ENCODE results near the gene TBX1. TPM values are rescaled to one million over a fixed set of nuclear protein-coding genes. Genes with fewer than 3 reads are reported as not detected.

TBX1 gene
- polyA plus RNA-seq, 4 donors = 0.19 to 0.79 (median 0.30) TPM

GRCh38 chr22:19751497-19752245 is 8.9 kb upstream of the TBX1 start:
- DNase-seq (ENCODE audit: low read depth in 4 of 4, low spot score in 3 of 4) = no peak

GRCh38 chr22:19753090-19753842 is 7.3 kb upstream of the TBX1 start:
- no peak for DNase-seq (ENCODE audit: low read depth in 4 of 4, low spot score in 3 of 4)

- DNase-seq (ENCODE audit: low read depth in 4 of 4, low spot score in 3 of 4) = no peak
Measured at GRCh38 chr22:19753996-19754700, 6.4 kb upstream of the TBX1 start.

GRCh38 chr22:19754701-19755144 is 5.9 kb upstream of the TBX1 start:
- DNase-seq (ENCODE audit: low read depth in 4 of 4, low spot score in 3 of 4) = no peak

- DNase-seq (ENCODE audit: low read depth in 4 of 4, low spot score in 3 of 4) = no peak
Measured at GRCh38 chr22:19755145-19755710, 5.3 kb upstream of the TBX1 start.

- no peak for DNase-seq (ENCODE audit: low read depth in 4 of 4, low spot score in 3 of 4)
Measured at GRCh38 chr22:19755722-19756287, 4.8 kb upstream of the TBX1 start.

- no peak for DNase-seq (ENCODE audit: low read depth in 4 of 4, low spot score in 3 of 4)
Measured at GRCh38 chr22:19756288-19757128, 4.1 kb upstream of the TBX1 start.

- no peak for DNase-seq (ENCODE audit: low read depth in 4 of 4, low spot score in 3 of 4)
Measured at GRCh38 chr22:19757140-19757984, 3.2 kb upstream of the TBX1 start.

- no peak for DNase-seq (ENCODE audit: low read depth in 4 of 4, low spot score in 3 of 4)
Measured at GRCh38 chr22:19757985-19758895, 2.3 kb upstream of the TBX1 start.

GRCh38 chr22:19758896-19759426 is 1.6 kb upstream of the TBX1 start:
- DNase-seq (ENCODE audit: low read depth in 4 of 4, low spot score in 3 of 4) = no peak

GRCh38 chr22:19759427-19760057 is 1.0 kb upstream of the TBX1 start:
- DNase-seq (ENCODE audit: low read depth in 4 of 4, low spot score in 3 of 4) = no peak

- no peak for DNase-seq (ENCODE audit: low read depth in 4 of 4, low spot score in 3 of 4)
Measured at GRCh38 chr22:19760951-19761724, 560 bp downstream of the TBX1 start.

GRCh38 chr22:19761725-19762567 is 1.4 kb downstream of the TBX1 start:
- no peak for DNase-seq (ENCODE audit: low read depth in 4 of 4, low spot score in 3 of 4)

GRCh38 chr22:19762568-19763457 is 2.2 kb downstream of the TBX1 start:
- no peak for DNase-seq (ENCODE audit: low read depth in 4 of 4, low spot score in 3 of 4)
